HepG2 (cell line): ENCODE measurements around the gene SYTL3. TPM values are rescaled to one million over a fixed set of nuclear protein-coding genes. Genes with fewer than 3 reads are reported as not detected.
A peak's percentile ranks its signal among the peaks of the same experiment; 100 is the strongest.

Source experiments
- ERF ChIP-seq: IDR thresholded peaks from 2 replicates; pipeline ENCODE4 v1.6.1; 2018; ENCODE audit warnings: missing biosample characterization, missing genetic modification reagents
- FOXA1 ChIP-seq, 2 experiments: fragments of 450-650 bp in 1 of 2; sonication (generic) in 1 of 2; formaldehyde crosslinking in 1 of 2; IDR thresholded peaks; 2 replicates each; pipeline versions ENCODE4 v1.4.0 to v1.6.1; 2016 to 2020; ENCODE audit warnings: missing genetic modification reagents in 1 of 2
- POLR2A ChIP-seq, 2 experiments: IDR thresholded peaks; 2 replicates each; pipeline ENCODE4 v1.6.1; 2011; ENCODE audit warnings: low read depth in 2 of 2, low read length in 2 of 2, mild to moderate bottlenecking in 1 of 2, moderate library complexity in 1 of 2; ENCODE audit not compliant: insufficient read depth in 1 of 2
- RAD51 ChIP-seq: fragments of 450-650 bp; IDR thresholded peaks from 2 replicates; pipeline ENCODE4 v1.6.1; 2016; ENCODE audit warnings: borderline replicate concordance
- SKIL ChIP-seq: sonication (generic); formaldehyde crosslinking; IDR thresholded peaks from 2 replicates; pipeline ENCODE4 v1.8.0; 2022; ENCODE audit warnings: missing genetic modification reagents, mild to moderate bottlenecking, moderate library complexity, borderline replicate concordance
- SRSF9 ChIP-seq: fragments of 200-400 bp; formaldehyde crosslinking; IDR thresholded peaks from 2 replicates; pipeline ENCODE4 v1.6.1; 2018; ENCODE audit warnings: borderline replicate concordance, mild to moderate bottlenecking, low read depth, low read length; ENCODE audit not compliant: insufficient read depth, poor library complexity, severe bottlenecking
- TBL1XR1 ChIP-seq: fragments of 150-350 bp; IDR thresholded peaks from 2 replicates; pipeline ENCODE4 v1.6.1; 2014; ENCODE audit warnings: borderline replicate concordance, low read length; ENCODE audit not compliant: partially characterized antibody
- ZHX2 ChIP-seq, 2 experiments: sonication (generic) in 1 of 2; formaldehyde crosslinking in 1 of 2; IDR thresholded peaks; 2 replicates each; pipeline versions ENCODE4 v1.6.1 to v1.9.0; 2014 to 2022; ENCODE audit warnings: antibody characterized with exemption in 1 of 2, borderline replicate concordance in 1 of 2, inconsistent platforms in 1 of 2, low read depth in 1 of 2, missing genetic modification reagents in 1 of 2
- ZNF136 ChIP-seq: sonication (generic); formaldehyde crosslinking; IDR thresholded peaks from 2 replicates; pipeline ENCODE4 v1.8.1; 2022; ENCODE audit warnings: low read depth, mild to moderate bottlenecking, moderate library complexity, missing genetic modification reagents
- ZNF292 ChIP-seq: sonication (generic); formaldehyde crosslinking; IDR thresholded peaks from 2 replicates; pipeline ENCODE4 v1.8.1; 2022; ENCODE audit warnings: mild to moderate bottlenecking, low read depth, missing genetic modification reagents, borderline replicate concordance
- ZNF350 ChIP-seq: sonication (generic); formaldehyde crosslinking; IDR thresholded peaks from 2 replicates; pipeline ENCODE4 v1.4.0; 2020; ENCODE audit warnings: mild to moderate bottlenecking, low read depth, missing genetic modification reagents, borderline replicate concordance
- ZNF430 ChIP-seq: sonication (generic); formaldehyde crosslinking; IDR thresholded peaks from 2 replicates; pipeline ENCODE4 v1.9.0; 2021; ENCODE audit warnings: mild to moderate bottlenecking, missing genetic modification reagents
- ZNF441 ChIP-seq: sonication (generic); formaldehyde crosslinking; IDR thresholded peaks from 2 replicates; pipeline ENCODE4 v1.7.0; 2021; ENCODE audit warnings: missing genetic modification reagents, borderline replicate concordance
- polyA plus RNA-seq, 8 experiments: library from polyadenylated mRNA; depleted of rRNA in 3 of 8; stranded (reverse) in 7 of 8; unstranded in 1 of 8; fragments of >200 nt; fragmentation: Illumina TruSeq in 4 of 8; extraction: Trizol in 4 of 8; gene quantifications; 2 replicates each; pipeline versions ENCODE4 v1.2.1 to v1.2.3, GENCODE V29; 2011 to 2016; ENCODE audit warnings: low read depth in 4 of 8, missing spikeins in 1 of 8, mixed read lengths in 1 of 8; ENCODE audit not compliant: insufficient read depth in 1 of 8
- total RNA-seq, 5 experiments: library from RNA; depleted of rRNA; stranded (reverse); fragments of >200 nt; fragmentation: Illumina TruSeq; extraction: Trizol; gene quantifications; 2 replicates each; pipeline ENCODE4 v1.2.3, GENCODE V29; 2016; ENCODE audit warnings: low read depth in 1 of 5
- TF ChIP-seq, protein P1 (sequence below): sonication (generic); formaldehyde crosslinking; IDR thresholded peaks from 2 replicates; pipeline ENCODE4 v1.8.0; 2022; ENCODE audit warnings: missing genetic modification reagents, mild to moderate bottlenecking, borderline replicate concordance
- TF ChIP-seq, protein P2 (sequence below): IDR thresholded peaks from 2 replicates; pipeline ENCODE4 v1.6.1; 2016; ENCODE audit warnings: control low read depth
- TF ChIP-seq, protein P3 (sequence below): sonication (generic); formaldehyde crosslinking; IDR thresholded peaks from 2 replicates; pipeline ENCODE4 v1.5.1; 2020; ENCODE audit warnings: missing genetic modification reagents, mild to moderate bottlenecking, borderline replicate concordance

The SYTL3 gene
- total and polyA plus RNA-seq, 2 of the 13 experiments (the other 11 are each of a cell fraction or from before 2014, with no cell fraction given): 0.11 to 0.28 TPM

- TF ChIP-seq ZNF441: no peak
- TF ChIP-seq SKIL (CRISPR knock-in tag): no peak
- TF ChIP-seq RAD51: peak; percentile 36; the same call in 1 of the 2 replicates
- TF ChIP-seq, protein P1, sequence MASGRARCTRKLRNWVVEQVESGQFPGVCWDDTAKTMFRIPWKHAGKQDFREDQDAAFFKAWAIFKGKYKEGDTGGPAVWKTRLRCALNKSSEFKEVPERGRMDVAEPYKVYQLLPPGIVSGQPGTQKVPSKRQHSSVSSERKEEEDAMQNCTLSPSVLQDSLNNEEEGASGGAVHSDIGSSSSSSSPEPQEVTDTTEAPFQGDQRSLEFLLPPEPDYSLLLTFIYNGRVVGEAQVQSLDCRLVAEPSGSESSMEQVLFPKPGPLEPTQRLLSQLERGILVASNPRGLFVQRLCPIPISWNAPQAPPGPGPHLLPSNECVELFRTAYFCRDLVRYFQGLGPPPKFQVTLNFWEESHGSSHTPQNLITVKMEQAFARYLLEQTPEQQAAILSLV (CRISPR knock-in tag): no peak
- TF ChIP-seq ZNF136: no peak
- no peak for TF ChIP-seq ZNF350 (CRISPR knock-in tag)
- no peak for TF ChIP-seq TBL1XR1
- TF ChIP-seq ZNF430 (CRISPR knock-in tag): no peak
- TF ChIP-seq ERF (CRISPR knock-in tag): no peak
- no peak for TF ChIP-seq SRSF9
- 0 out of 4 replicates have a peak, but pooled peaks of 1 of the 2 experiments have one; percentile 28 for TF ChIP-seq POLR2A (IDR thresholded peaks at IDR 0.05; ENCODE audit: insufficient read depth in 1 of 2, low read depth in 2 of 2, low read length in 2 of 2)
- TF ChIP-seq, protein P2, sequence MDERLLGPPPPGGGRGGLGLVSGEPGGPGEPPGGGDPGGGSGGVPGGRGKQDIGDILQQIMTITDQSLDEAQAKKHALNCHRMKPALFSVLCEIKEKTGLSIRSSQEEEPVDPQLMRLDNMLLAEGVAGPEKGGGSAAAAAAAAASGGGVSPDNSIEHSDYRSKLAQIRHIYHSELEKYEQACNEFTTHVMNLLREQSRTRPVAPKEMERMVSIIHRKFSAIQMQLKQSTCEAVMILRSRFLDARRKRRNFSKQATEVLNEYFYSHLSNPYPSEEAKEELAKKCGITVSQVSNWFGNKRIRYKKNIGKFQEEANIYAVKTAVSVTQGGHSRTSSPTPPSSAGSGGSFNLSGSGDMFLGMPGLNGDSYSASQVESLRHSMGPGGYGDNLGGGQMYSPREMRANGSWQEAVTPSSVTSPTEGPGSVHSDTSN: no peak
- TF ChIP-seq, protein P3, sequence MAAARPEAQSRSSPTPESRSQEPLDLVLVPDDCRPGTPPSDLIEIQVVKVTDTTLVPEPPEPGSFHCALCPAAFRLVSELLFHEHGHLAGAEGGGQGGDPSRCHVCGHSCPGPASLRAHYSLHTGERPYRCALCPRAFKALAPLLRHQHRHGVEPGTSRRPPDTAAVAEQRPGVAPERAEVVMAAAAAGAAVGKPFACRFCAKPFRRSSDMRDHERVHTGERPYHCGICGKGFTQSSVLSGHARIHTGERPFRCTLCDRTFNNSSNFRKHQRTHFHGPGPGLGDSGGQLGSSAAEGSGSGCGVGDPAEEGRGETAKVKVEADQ (CRISPR knock-in tag): no peak
- no peak for TF ChIP-seq ZNF292 (CRISPR knock-in tag)
- no peak for TF ChIP-seq ZHX2 (IDR thresholded peaks at IDR 0.05; ENCODE audit: low read depth)
- TF ChIP-seq ZHX2 (CRISPR knock-in tag; IDR thresholded peaks at IDR 0.05; ENCODE audit: borderline replicate concordance): no peak
- TF ChIP-seq FOXA1 (IDR thresholded peaks at IDR 0.05): 0 out of 2 replicates have a peak, but pooled peaks have one; percentile 41
- no peak for TF ChIP-seq FOXA1 (CRISPR knock-in tag; IDR thresholded peaks at IDR 0.05)
Measured at GRCh38 chr6:158626360-158627167, 23.3 kb upstream of the SYTL3 start (continued).
